Stimulated activated CD8-positive, alpha-beta memory T cell treated with anti-CD3 and anti-CD28 coated beads, Interleukin-15, amount 100 ng/mL, for 48 hours (primary cell): Measurements from ENCODE around the gene NNMT.

Experiments used
- DNase-seq, 2 donors: peaks; one replicate each; pipeline ENCODE4 v3.0.0-alpha.2; 2020; ENCODE audit warnings: low read depth in 2 of 2

Gene NNMT

GRCh38 chr11:114348200-114349191 lies 52.3 kb downstream of the NNMT start:
- DNase-seq = no peak

GRCh38 chr11:114350022-114350421 lies 53.8 kb downstream of the NNMT start:
- DNase-seq = no peak

- DNase-seq = no peak
These were observed 57.2 kb downstream of the NNMT start for GRCh38 chr11:114353443-114353842.

- DNase-seq = no peak
These were observed 57.9 kb downstream of the NNMT start for GRCh38 chr11:114354076-114354475.

GRCh38 chr11:114358716-114359115 lies 62.5 kb downstream of the NNMT start:
- no peak for DNase-seq

GRCh38 chr11:114359342-114359741 lies 63.1 kb downstream of the NNMT start:
- DNase-seq = no peak

- DNase-seq = no peak
These were observed 66.1 kb downstream of the NNMT start for GRCh38 chr11:114362326-114362725.

- no peak for DNase-seq
These were observed 66.8 kb downstream of the NNMT start for GRCh38 chr11:114362958-114363357.
